Pancreas (tissue), 10 donors: ENCODE measurements around the gene MMP15. TPM values are rescaled to one million over a fixed set of nuclear protein-coding genes. Genes with fewer than 3 reads are reported as not detected.

Experiments used
- ATAC-seq, 4 donors: fragments of 200-7000 bp; cut with Tn5 transposase; one replicate each; pipeline versions ENCODE4 v1.8.0 to v1.9.1; 2020; ENCODE audit warnings: mild to moderate bottlenecking in 4 of 4, moderate library complexity in 4 of 4
- DNase-seq, 6 donors: peaks; one replicate each; pipeline ENCODE4 v3.0.0-alpha.2; 2020
- FAIRE-seq: peaks from 2 replicates; lab custom pipeline; 2012; peaks lifted over from hg19 to GRCh38; lab: Jason Lieb, UNC
- H3K27ac ChIP-seq, 4 donors: fragments of 200-600 bp; sonication (generic); 1 replicate in 3 of 4; 2 replicates in 1 of 4; pipeline versions ENCODE4 v1.5.0 to v1.8.0; 2020
- H3K27me3 ChIP-seq, 4 donors: fragments of 200-600 bp; one replicate each; pipeline ENCODE4 v1.8.0; 2021
- H3K36me3 ChIP-seq, 3 donors: fragments of 200-600 bp; sonication (generic) in 1 of 3; one replicate each; pipeline versions ENCODE4 v1.5.0 to v1.8.0; 2020 to 2021
- H3K4me1 ChIP-seq, 3 donors: fragments of 200-600 bp; one replicate each; pipeline ENCODE4 v1.8.0; 2021
- H3K4me3 ChIP-seq, 4 donors: fragments of 200-600 bp; sonication (generic) in 2 of 4; one replicate each; pipeline versions ENCODE4 v1.5.0 to v1.8.0; 2020 to 2021
- H3K9me3 ChIP-seq, 4 donors: fragments of 200-600 bp; one replicate each; pipeline ENCODE4 v1.8.0; 2021
- CTCF ChIP-seq, 4 donors: fragments of 200-600 bp; sonication (generic) in 3 of 4; IDR thresholded peaks; one replicate each; pipeline versions ENCODE4 v1.5.0 to v1.8.0; 2021; ENCODE audit warnings: antibody characterized with exemption in 4 of 4
- WGBS, 2 donors: extraction: QIAGEN DNeasy Blood & Tissue Kit; methylation state at CpG; one replicate each; pipeline ENCODE4 v1.1.7; 2013; 5-methylcytosine and 5-hydroxymethylcytosine counted together
- intact Hi-C, 3 donors: fragments of 100-400 bp; cut with DNase I; formaldehyde crosslinking; loops; one replicate each; pipeline versions ENCODE4 v1.11.1 to v1.14.2; 2022
- polyA plus RNA-seq, 2 donors: library from polyadenylated mRNA; stranded (reverse); fragments of 200-250 nt; gene quantifications; one replicate each; pipeline ENCODE4 v1.2.3, GENCODE V29; 2013
- total RNA-seq, 6 donors: library from RNA; stranded (reverse); fragmentation: NEBNext Ultra II Directional in 4 of 6; extraction: Animal tissue kit (Norgen Biotek cat#: 25700) in 4 of 6; gene quantifications; one replicate each; pipeline versions ENCODE4 v1.2.1 to v1.2.4, GENCODE V29; 2021 to 2023
- donor health status: healthy with polysubstance abuse.
- donor health status: DM: no; HTN: no; CAD: no; lungs with moderate emphysema.
- donor health status: DM: no; HTN: no; CAD: no.
- donor health status: control.
- donor health status: control.
- donor health status: Bipolar disorder and iron deficiency.
- donor health status: DM: yes; HTN: yes; CAD: no.
- donor health status: DM: no; HTN: no; CAD: no.
- donor health status: DM: no; HTN: no; CAD: no.
- donor health status: DM: yes; HTN: yes; CAD: no.

The MMP15 gene
- total and polyA plus RNA-seq, 8 donors: 11.2 to 30.2 (median 21.0) TPM

GRCh38 chr16:58053682-58054005 is 28.1 kb downstream of the MMP15 start:
- no peak for TF ChIP-seq CTCF (IDR thresholded peaks at IDR 0.05)
- DNase-seq (no peak), ATAC-seq (no peak), FAIRE-seq (no peak)
- no peaks in the 10 kb centered on the region for H3K4me1 ChIP-seq
- H3K27ac ChIP-seq: no peak overlapping the region
- H3K4me3 ChIP-seq: no peak overlapping the region
- no peaks in the 10 kb centered on the region for H3K36me3 ChIP-seq
- no peaks in the 10 kb centered on the region for H3K9me3 ChIP-seq
- no peaks in the 10 kb centered on the region for H3K27me3 ChIP-seq
- WGBS, 2 donors: 89 to 91% methylated on average over 5 of the region's 5 CpGs
- intact Hi-C loops: no loop called here

GRCh38 chr16:58054289-58054688 is 28.7 kb downstream of the MMP15 start:
- WGBS, 2 donors: 78 to 87% methylated on average over 10 of the region's 10 CpGs
- no peak for FAIRE-seq
- H3K27me3 ChIP-seq: no peaks in the 10 kb centered on the region
- intact Hi-C loops: no loop called here
- no peak for ATAC-seq
- no peaks in the 10 kb centered on the region for H3K9me3 ChIP-seq
- DNase-seq: no peak
- no peaks in the 10 kb centered on the region for H3K4me1 ChIP-seq
- H3K27ac ChIP-seq: no peak overlapping the region
- H3K4me3 ChIP-seq: no peak overlapping the region
- no peaks in the 10 kb centered on the region for H3K36me3 ChIP-seq
- no peak for TF ChIP-seq CTCF (IDR thresholded peaks at IDR 0.05)

- intact Hi-C loops: no loop called here
- no peak for DNase-seq
- Histone ChIP-seq H3K27ac (no peak overlapping the region), H3K36me3 (no peaks in the 10 kb centered on the region), H3K4me1 (no peaks in the 10 kb centered on the region), H3K9me3 (no peaks in the 10 kb centered on the region), H3K27me3 (no peaks in the 10 kb centered on the region), H3K4me3 (no peak overlapping the region)
- ATAC-seq: no peak
- 56 to 65% methylated on average over 5 of the region's 5 CpGs for WGBS, 2 donors
- no peak for TF ChIP-seq CTCF (IDR thresholded peaks at IDR 0.05)
- FAIRE-seq: no peak
Measured at GRCh38 chr16:58056580-58056979, 31.0 kb downstream of the MMP15 start.

- Histone ChIP-seq H3K9me3 (no peaks in the 10 kb centered on the region), H3K27ac (no peak overlapping the region), H3K36me3 (no peaks in the 10 kb centered on the region), H3K27me3 (no peaks in the 10 kb centered on the region), H3K4me3 (no peak overlapping the region), H3K4me1 (no peaks in the 10 kb centered on the region)
- intact Hi-C loops: no loop called here
- DNase-seq: no peak
- ATAC-seq: no peak
- no peak for FAIRE-seq
- WGBS, 2 donors: 84 to 87% methylated on average over 5 of the region's 5 CpGs
- TF ChIP-seq CTCF (IDR thresholded peaks at IDR 0.05): no peak
Measured at GRCh38 chr16:58057121-58057520, 31.6 kb downstream of the MMP15 start.

GRCh38 chr16:58057784-58058183 is 32.2 kb downstream of the MMP15 start:
- WGBS, 2 donors: 58 to 61% methylated on average over 3 of the region's 3 CpGs
- Histone ChIP-seq H3K4me1 (no peaks in the 10 kb centered on the region), H3K9me3 (no peaks in the 10 kb centered on the region), H3K27ac (no peak overlapping the region), H3K36me3 (no peaks in the 10 kb centered on the region), H3K4me3 (no peak overlapping the region), H3K27me3 (no peaks in the 10 kb centered on the region)
- intact Hi-C loops: no loop called here
- FAIRE-seq: no peak
- TF ChIP-seq CTCF (IDR thresholded peaks at IDR 0.05): no peak
- DNase-seq: no peak
- no peak for ATAC-seq
